ENCODE data around the gene XCL2.
"Not testable (repeated sequence)": the region's sequence is repeated elsewhere in the genome, so short reads cannot be mapped to it uniquely, and the experiment has no call there.

The XCL2 gene

DNA sequence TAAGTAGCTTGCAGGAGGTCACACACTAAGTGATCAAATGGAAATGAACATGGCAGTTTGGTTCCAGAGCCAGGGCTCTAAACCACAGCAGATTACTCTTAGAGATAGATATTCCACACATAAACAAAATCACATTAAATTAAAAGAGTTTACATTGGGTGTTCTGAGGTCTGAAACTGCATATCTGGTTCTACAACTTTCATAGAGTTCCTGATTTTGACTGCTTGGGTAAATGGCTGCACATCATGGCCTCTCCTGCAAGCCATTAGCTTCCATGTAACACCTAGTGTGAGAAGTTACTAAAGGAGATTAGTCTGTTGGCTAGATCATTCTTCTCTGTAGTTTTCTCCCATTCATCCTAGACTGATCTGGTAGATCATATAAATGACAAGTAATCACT, 12.8 kb upstream of the XCL2 start:
- DNase-seq (ENCODE audit: low read depth in 2 of 2), result no peak

DNA sequence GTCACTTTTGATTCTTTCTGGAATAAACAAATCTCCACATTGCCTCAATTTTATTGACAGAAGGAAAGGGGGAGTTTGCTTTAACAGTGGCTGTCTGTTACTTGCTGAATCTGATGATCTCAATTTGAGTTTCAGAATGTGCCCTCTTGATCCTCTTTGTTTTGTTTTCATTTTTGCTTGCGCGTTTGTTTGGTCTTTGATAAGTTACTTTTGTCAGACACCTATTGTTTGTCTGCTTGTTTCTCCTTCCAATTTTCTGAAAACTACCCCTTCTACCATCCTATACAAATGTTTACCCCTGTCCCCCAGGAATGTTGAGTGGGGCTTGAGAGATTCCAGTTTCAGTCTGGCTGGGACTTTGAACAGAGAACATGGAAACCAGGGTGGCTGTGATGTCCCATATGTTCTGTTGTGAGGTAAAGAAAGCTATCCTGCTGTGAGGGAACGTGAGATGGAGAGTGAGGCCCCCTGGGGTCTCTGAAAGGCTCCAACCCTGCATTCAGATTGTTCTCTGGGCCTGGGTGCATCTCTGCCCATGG, 11.8 kb upstream of the XCL2 start:
- DNase-seq (ENCODE audit: low read depth in 2 of 2), result no peak

DNA sequence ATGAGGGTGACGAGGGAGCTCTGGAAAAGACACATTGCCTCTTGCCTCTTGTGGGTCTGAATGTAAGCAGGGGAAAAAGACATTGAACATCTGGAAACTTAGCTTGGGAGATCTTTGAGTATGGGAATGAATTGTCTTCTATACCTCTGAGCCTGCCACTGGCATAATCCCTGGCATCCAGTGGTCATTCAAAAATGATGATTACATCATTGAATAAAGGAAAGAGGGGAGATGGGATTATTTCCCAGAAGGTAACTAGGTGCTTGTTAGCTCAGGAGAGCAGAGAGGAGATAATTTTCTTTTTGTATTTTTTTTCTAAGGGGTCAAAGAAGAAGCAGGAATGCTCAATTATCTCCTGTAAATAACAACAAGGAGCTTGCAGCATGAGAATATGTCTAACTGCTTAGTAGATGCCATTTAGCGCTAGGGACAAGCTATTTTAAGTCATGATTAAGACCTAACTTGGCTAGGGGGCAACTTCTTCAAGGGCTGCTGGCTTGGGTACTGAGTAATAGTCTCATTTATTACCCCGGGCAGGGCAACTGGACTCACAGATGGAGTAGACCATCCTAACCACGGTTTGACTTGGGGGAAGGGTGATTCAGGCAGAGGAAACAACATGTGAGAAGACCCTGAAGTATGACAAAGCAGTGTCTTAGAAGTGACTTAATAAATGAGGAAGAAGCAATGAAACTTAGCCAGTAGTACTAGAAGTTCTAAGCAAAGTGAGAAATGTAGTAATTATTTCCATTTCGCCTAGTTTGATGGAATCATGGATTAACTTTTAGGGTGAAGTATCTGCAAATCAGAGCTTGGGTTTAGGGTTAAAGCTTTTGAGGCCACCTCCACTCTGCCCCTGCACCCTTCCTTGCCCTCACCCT, 11.0 kb upstream of the XCL2 start:
- no peak for DNase-seq (ENCODE audit: low read depth in 2 of 2)

DNA sequence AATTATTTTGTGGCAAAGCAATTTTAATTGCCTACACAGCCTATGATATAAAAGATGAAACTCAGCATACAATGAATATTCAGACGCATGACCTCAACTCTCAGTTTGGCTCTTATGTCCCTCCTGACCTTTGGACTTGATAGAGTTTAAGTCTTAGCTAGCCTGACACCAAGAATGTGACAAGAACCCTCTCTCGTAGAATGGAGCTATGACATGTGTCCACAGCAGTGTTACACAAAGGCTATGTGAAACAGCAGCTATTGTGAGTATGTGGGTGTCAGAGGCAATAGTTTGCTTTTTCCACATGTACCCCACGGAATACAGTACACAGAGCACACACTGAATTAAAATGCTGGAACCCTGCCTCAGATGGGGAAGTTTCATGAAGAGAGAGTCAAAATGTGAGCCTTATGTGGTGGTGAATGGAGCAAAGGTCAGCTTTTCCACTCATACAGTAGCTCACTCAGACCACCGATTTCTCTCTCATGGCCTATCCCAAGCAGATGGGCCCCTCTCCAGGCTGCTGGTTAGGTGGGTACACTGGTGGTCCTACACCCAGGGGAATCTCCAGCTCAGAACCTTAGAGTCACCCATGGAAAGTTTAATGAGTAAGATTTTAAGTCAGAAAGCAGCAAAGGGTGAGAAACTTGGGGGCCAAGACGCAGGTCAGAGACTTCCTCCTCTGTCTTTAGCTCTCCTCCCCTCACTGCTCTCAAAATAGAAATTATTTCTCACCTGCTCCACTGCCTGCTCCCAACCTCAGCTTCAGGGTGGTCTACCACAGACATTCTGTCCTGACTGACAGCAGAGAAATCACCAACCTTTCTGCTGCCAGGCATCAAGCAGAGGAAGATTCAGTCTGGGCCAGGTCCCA, 10.1 kb upstream of the XCL2 start:
- DNase-seq (ENCODE audit: low read depth in 2 of 2), result no peak

DNA sequence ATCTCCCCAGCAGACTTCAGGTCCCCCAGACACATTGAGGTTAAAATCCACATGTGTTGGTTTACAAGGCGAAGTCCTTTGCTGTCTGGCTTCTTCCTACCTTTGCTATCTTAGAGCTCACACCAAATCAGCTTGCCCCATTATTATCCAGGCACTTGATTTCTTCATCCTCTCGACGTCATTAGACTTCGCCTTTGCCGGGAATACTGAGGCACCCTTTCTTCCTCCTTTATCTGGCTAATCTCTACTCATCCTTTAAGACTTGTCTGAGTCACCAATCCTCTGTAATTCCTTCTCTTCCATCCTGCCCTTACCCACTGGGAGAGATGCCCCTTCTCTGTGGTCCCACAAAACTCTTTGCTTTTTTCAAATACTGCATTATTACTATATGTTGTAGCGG, 9.2 kb upstream of the XCL2 start:
- no peak for DNase-seq (ENCODE audit: low read depth in 2 of 2)

DNA sequence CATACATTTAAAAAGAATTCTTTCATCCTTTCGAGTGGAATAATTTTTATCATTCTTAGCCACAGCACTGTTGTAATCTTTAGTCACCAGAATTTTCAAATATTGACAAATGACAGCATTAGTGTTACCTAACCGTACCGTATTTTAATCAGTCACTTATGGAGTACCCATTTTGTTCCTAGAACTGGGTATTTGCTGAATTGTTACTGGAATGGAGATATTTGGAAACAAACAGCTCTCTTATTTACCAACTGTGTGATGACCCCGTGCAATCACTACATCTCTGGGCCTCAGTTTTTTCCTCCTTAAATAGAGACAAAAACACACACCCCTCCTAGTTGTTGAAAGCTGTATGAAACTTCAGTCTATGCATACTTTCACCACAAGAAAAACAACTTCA, 7.9 kb upstream of the XCL2 start:
- no peak for DNase-seq (ENCODE audit: low read depth in 2 of 2)

DNA sequence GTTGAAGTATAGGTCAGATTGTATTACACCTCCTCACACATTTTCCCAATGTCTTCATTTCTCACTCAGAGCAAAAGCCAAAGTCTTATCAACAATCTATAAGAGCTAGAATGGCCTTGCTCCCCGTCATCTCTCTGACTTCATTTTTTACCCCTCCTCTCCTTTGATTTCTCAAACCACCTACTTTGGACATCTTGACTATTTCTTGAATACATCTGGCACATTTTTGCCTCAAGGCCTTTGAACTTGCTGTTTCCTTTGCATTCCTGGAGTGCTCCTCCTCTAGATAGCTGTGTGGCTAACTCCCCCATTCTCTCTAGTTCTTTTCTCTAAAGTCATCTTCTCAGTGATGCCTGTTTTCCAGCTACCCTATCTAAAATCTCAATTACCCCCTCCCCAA, 7.2 kb upstream of the XCL2 start:
- DNase-seq (ENCODE audit: low read depth in 2 of 2), result no peak

DNA sequence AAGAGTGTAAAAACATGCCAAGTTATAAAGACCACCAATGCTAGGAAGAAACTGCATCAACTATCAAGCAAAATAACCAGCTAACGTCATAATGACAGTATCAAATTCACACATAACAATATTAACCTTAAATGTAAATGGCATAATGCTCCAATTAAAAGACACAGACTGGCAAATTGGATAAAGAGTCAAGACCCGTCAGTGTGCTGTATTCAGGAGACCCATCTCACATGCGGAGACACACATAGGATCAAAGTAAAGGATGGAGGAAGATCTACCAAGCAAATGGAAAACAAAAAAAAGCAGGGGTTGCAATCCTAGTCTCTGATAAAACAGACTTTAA, 2.7 kb upstream of the XCL2 start:
- not testable (repeated sequence) for DNase-seq (ENCODE audit: low read depth in 2 of 2)

DNA sequence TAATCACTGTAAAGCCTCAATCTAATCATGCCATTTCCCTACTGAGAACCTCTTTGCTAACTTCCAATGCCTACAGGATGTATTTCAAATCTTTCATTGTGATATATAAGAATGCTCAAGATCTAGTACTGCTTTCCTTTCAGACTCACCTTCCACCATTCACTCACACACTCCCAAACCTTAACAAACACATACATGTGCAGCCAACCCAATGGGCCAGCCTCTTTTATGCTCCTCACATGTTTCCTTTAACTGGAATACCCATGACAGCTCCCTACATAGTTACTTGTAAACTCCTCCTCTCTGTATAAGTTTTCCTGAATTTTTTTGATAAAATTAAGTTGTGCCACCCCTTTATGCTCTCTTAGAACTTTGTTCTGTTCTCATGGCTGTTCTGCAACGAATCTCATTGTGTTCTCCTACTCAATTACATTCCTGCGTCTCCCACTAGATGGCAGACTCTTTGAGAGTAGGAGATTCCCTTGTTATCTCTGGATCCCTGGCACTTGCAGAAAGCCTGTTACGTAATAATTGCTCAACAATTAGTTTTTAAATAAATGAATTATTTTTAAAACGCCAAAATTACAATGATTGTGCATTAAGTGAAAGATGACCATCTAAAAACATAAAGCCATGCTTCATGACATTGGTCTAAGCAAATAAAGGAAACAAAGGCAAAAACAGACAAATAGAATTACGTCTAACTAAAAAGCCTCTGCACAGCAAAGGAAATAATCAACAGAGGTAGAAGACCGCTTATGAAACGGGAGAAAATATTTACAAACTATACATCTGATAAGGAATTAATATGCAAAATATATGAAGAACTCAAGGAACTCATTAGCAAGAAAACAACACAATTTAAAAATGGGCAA, 2.1 kb upstream of the XCL2 start:
- DNase-seq (ENCODE audit: low read depth in 2 of 2), result not testable (repeated sequence)

DNA sequence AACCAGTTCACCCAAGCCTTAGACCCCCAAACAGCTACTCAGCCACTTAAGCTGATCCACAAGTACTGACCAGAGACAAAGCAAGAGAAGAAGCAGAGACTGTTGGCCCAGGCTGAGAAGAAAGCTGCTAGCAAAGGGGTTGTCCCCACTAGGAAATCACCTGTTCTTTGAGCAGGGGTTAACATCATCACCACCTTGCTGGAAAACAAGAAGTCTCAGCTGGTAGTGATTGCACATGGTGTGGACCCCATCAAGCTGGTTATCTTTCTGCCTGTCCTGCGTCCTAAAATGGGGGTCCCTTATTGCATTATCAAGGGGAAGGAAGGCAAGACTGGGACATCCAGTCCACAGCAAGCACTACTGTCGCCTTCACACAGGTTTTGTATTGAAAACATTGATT, 819 bp downstream of the XCL2 start:
- DNase-seq (ENCODE audit: low read depth in 2 of 2), result not testable (repeated sequence)

DNA sequence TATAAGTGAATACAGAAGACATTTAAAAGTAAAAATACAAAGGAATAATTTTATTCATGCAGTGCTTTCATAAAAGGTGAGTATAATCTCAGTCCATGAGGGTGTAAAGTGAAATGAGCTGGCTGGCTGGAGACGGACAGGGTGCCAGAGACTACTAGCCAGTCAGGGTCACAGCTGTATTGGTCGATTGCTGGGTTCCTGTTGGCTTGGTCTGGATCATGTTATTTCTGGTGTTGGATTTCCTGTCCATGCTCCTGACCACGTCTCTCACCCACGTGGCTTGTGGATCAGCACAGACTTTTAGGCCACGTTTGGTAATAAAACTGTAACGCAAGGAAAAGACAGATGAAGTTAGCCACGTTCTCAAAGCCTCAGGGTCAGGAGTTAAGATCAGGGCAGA, 3.0 kb downstream of the XCL2 start:
- DNase-seq (ENCODE audit: low read depth in 2 of 2), result not testable (repeated sequence)

DNA sequence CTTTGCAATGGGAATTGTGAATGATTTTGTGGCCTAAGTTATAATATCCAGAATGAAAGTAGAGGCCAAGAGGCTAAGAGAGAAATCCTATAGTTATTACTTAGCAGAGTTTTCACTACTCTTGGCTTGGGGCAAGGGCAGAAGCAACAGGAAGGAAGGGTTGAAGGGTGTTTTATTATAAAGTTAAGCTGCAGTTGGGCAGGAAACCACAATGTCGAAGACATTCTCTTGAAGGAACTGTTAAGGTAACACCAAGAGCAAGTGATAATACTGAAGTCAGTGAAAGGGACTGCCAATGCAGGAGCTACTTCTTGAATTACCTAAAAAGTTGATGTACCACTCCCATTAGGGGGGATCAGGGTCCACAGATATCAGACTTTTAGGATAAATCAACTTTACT, 8.3 kb downstream of the XCL2 start:
- DNase-seq (ENCODE audit: low read depth in 2 of 2), result no peak

DNA sequence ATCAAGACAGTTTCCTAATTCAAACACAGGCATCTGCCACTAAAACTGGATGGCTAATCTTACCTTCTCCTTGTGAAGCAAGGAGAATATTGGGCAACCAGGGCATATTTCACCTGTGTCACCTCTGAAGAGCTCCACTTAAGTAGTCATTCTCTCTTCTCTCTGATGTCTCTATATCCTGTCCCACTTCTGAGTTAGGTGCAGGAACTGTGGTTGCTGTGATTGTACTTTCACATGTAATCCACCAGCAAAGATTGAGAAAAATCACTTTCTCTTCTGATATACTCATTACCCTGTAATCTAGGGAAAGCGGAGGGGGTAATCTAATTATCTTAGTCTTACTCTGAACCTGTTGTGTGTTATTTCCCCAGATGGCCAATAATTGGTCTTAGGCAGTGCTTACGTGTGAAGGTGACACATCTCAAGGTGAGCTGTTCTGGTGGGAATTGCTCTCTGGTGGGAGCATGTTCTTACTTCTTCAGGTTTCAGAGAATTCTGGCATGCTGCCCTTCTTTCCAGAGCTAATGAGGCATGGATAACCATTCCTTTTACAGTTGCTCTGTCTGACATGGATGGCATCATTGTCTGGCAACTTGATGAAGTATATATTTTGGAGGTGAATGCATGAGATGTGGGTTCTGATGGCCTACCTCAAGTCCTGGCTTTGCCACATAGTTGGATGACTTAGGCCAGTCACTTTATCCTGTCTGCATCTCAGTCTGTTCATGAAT, 12.0 kb downstream of the XCL2 start:
- DNase-seq (ENCODE audit: low read depth in 2 of 2), result no peak

DNA sequence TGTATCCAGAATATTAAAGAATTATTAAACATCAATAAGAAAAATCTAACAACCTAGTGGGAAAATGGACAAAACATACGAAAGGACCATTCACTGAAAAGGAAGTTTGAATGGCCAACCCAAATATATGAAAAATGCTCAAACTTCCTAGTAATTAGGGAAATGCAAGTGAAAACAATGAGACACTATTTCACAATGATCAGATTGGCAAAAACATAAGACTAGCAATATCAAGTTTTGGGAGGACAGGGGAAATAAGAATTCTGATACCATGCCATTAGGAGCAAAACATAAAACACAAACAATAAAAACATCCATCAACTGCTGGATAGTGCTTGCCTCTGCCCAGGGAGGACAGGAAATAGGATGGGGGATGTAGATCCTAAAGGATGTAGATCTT, 14.3 kb downstream of the XCL2 start:
- no peak for DNase-seq (ENCODE audit: low read depth in 2 of 2)

DNA sequence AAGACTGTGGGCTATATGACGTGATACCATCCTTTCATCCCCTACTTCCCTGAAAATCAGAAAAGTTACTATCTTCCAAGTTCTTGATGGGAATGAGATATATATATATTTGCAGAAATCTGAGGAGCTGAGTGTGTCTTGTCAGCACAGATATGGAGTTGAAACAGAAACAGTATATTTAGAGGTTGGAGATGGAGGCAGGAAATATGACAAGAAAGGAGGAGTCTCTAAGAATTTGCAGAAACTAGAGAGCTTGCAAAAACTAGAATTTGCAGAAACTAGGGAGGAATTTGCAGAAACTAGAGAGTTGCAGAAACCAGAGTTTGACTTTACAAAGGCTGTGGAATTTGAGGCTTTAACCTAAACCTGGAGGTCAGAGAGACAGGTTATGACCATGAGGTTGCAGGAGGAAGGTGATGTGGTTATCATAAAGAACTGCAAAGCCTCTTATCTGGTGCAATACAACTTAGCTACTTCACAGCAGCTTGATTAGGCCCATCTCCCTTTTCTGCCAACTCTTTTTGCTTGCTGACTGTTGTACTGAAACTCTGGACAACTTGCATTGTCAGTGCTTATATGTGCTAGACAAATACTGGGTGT, 22.3 kb downstream of the XCL2 start:
- no peak for DNase-seq (ENCODE audit: low read depth in 2 of 2)

DNA sequence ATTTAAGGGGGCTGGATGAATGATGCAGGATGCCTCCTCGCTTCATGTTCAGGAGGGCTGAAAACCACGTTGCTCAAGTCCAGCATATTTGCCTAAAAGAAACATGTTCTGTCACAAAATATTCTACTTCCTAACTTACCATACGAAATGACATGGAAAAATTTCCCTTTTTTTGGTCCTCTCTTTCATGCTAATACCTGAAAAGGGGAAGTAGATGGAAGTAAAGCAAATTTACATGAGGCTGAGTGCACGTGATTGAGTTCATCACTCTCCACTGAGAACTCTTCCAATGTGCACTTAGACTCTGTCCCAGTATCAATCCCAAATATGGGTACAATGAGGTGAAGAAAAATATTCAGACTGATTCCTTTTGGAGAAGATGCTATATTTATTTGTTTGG, 23.0 kb downstream of the XCL2 start:
- DNase-seq (ENCODE audit: low read depth in 2 of 2), result no peak

DNA sequence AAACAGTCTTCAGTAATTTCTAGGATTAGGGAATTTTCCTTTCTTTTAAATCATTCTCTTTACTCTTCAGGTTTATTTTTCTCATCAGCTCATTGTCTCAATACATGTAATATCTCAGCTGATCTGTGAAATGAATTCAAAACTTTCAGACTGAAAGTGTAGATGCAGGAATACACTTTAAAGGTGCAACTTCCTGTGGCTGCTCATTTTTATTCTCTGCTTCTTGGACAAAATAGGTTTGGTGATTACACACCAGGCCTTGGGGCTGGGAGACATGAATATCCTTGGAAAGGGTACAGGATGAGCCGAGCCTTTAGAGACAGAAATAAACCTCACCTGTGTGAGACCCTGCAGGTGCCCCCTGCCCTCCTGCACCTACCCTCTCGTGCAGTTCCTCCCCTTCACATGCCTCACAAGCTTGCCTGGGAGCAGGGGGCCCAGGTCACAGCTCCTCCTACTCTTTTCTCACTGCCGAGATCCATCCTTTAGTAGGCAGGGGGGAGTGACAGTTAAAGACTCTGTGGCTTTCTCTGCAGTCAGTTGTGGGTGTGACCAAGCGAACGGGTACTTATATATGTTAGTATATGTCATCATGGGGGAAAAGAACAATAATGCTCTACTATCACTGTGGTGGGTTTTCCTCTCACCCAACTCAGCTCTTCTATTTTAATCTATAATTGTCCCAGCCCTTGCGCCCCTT, 23.6 kb downstream of the XCL2 start:
- peak in 1 of 2 donors; percentile 34 for DNase-seq (ENCODE audit: low read depth in 2 of 2)

DNA sequence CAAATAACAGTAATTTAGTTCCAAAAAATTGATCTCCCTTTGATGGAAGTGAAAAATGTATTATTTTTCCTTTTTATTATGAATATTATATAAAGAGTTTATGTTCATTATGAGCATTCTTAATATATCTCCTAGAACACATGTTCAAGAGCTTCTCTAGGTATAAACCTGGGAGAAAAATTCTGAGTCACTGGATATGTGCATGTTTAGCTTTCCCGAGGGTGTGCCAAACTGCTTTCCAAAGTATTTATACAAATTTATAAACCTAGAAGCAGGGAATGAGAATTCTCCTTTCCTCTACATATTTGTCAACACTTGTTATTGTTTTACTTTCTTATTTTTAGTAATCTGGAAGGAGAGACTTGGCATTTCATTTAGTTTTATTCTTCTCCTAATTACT, 25.0 kb downstream of the XCL2 start:
- DNase-seq (ENCODE audit: low read depth in 2 of 2), result no peak

DNA sequence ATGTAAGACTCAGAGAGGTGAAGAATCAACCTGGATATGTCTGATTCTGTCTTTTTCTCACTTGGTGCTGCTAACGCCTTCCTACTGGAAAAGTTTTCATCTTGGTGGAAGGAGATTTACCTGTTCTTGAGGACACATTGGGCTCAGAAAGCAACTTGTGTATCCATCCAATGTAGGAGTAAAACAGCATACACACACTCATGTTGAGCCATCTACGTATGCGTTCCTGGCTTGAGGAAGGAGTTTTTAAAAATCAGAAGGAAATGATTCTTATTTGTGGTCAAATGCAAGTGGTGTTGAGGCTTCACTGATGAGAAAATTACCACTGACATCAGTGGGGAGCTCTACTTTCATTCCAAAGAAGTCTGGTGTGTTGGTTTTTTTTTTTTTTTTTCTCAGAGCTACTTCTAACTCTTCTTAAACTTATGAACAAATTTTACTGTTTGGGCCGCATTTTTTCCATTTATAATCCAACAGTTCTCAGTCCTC, 25.6 kb downstream of the XCL2 start:
- no peak for DNase-seq (ENCODE audit: low read depth in 2 of 2)

DNA sequence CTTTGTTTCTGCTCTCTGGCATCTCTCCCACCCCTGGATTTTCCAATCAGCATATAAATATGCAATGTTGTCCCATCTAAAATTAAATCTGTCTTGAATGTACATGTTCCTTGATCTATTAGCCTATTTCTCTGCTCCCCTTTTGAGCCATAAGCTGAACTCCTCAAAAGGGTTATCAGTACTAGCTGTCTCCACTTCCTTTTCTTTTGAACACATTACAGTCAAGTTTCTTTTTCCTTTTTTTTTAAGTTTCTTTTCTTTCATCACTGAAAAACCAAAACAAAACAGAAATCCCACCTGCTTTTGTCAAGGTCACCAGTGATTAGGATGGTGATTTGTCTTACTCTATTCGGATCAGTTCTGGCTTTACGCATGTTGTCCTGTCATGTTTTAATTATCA, 29.3 kb downstream of the XCL2 start:
- no peak for DNase-seq (ENCODE audit: low read depth in 2 of 2)

All from stimulated activated CD8-positive, alpha-beta memory T cell treated with anti-CD3 and anti-CD28 coated beads, Interleukin-15, amount 100 ng/mL, for 4 hours (primary cell).